Measurements from ENCODE around the gene PHLDA3.

DNA sequence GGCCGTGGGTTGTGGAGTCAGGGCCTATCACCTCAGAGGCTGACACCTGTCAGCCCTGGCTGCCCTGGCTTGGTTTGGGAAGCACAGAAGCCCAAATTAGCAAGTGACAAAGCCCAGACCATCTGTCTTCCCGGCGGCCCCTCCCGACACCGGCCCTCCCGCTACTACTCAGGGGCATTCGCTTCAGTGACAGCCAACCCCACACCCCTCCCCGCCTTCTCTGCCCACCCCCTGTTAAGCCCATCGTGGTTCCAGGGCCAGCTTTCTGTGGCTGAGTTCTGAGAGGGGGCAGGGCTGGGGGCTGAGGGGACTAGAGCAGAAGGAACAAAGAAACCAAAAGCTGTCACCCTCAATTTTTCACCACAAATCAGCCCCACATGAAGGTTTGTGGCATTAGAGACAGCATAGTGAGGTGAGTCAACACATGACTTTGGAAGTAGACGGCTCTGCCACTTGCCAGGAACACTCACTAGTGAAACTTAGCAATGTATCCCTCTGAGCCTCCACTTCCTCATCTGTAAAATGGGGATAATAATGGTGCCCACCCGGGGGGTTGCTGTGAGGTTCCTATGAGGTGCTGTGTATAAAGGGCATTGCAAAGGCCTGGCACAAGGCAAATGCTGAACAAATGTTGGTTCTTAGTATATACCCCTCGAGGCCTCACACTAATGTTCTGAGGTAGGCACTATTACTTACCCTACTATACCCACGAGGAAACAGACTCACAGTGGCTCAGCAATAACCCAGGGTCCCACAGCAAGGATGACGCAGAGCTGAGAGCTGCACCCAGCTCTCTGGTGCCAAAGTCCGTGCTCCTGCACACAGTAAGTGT lies 42.3 kb downstream of the PHLDA3 start:
- TF ChIP-seq, protein P1, sequence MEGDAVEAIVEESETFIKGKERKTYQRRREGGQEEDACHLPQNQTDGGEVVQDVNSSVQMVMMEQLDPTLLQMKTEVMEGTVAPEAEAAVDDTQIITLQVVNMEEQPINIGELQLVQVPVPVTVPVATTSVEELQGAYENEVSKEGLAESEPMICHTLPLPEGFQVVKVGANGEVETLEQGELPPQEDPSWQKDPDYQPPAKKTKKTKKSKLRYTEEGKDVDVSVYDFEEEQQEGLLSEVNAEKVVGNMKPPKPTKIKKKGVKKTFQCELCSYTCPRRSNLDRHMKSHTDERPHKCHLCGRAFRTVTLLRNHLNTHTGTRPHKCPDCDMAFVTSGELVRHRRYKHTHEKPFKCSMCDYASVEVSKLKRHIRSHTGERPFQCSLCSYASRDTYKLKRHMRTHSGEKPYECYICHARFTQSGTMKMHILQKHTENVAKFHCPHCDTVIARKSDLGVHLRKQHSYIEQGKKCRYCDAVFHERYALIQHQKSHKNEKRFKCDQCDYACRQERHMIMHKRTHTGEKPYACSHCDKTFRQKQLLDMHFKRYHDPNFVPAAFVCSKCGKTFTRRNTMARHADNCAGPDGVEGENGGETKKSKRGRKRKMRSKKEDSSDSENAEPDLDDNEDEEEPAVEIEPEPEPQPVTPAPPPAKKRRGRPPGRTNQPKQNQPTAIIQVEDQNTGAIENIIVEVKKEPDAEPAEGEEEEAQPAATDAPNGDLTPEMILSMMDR (IDR thresholded peaks at IDR 0.05) = no peak
- TF ChIP-seq ZFX (IDR thresholded peaks at IDR 0.05; ENCODE audit: borderline replicate concordance) = no peak
